SK-N-SH treated with all-trans-retinoic acid at 6 μM for 48 hours (cell line): Measurements from ENCODE around the gene GTPBP1.

Experiments
- ARNTL ChIP-seq: fragments of 450-650 bp; formaldehyde crosslinking; IDR thresholded peaks from 2 replicates; pipeline ENCODE4 v1.5.0; 2020; ENCODE audit warnings: low read depth, mild to moderate bottlenecking, moderate library complexity, borderline replicate concordance
- CSDC2 ChIP-seq: fragments of 250-450 bp; sonication (Bioruptor Pico); IDR thresholded peaks from 2 replicates; pipeline ENCODE4 v1.5.0; 2020; ENCODE audit warnings: mild to moderate bottlenecking, moderate library complexity
- ESRRG ChIP-seq: fragments of 250-450 bp; sonication (Bioruptor Pico); IDR thresholded peaks from 2 replicates; pipeline ENCODE4 v1.6.1; 2021; ENCODE audit warnings: mild to moderate bottlenecking
- GLIS3 ChIP-seq: fragments of 250-450 bp; sonication (Bioruptor Pico); IDR thresholded peaks from 2 replicates; pipeline ENCODE4 v1.5.0; 2020; ENCODE audit warnings: mild to moderate bottlenecking, moderate library complexity
- OSR1 ChIP-seq: fragments of 250-450 bp; sonication (Bioruptor Pico); IDR thresholded peaks from 2 replicates; pipeline ENCODE4 v1.8.0; 2022; ENCODE audit warnings: moderate library complexity, mild to moderate bottlenecking, inconsistent platforms
- PATZ1 ChIP-seq: fragments of 250-450 bp; sonication (Bioruptor Pico); IDR thresholded peaks from 2 replicates; pipeline ENCODE4 v1.8.0; 2020; ENCODE audit warnings: mild to moderate bottlenecking, moderate library complexity, borderline replicate concordance
- PPARA ChIP-seq: fragments of 250-450 bp; sonication (Bioruptor Pico); IDR thresholded peaks from 2 replicates; pipeline ENCODE4 v1.5.0; 2020; ENCODE audit warnings: mild to moderate bottlenecking, borderline replicate concordance
- SNAI2 ChIP-seq: fragments of 250-450 bp; sonication (Bioruptor Pico); IDR thresholded peaks from 2 replicates; pipeline ENCODE4 v1.5.0; 2020; ENCODE audit warnings: mild to moderate bottlenecking, moderate library complexity
- ZNF70 ChIP-seq: fragments of 450-650 bp; formaldehyde crosslinking; IDR thresholded peaks from 2 replicates; pipeline ENCODE4 v1.5.0; 2020; ENCODE audit warnings: mild to moderate bottlenecking, moderate library complexity

- TF ChIP-seq ESRRG (CRISPR knock-in tag): no peak
- no peak for TF ChIP-seq SNAI2 (CRISPR knock-in tag)
- TF ChIP-seq CSDC2 (CRISPR knock-in tag): no peak
- TF ChIP-seq PATZ1 (CRISPR knock-in tag): no peak
- TF ChIP-seq ZNF70 (CRISPR knock-in tag): no peak
- TF ChIP-seq OSR1 (CRISPR knock-in tag): no peak
- no peak for TF ChIP-seq GLIS3 (CRISPR knock-in tag)
- TF ChIP-seq ARNTL (CRISPR knock-in tag): no peak
- TF ChIP-seq PPARA (CRISPR knock-in tag): no peak
Measured at GRCh38 chr22:38712486-38713207, 6.9 kb downstream of the GTPBP1 start.
